HG03565 (cell line): ENCODE results near the gene S100A14.

Source experiments
- ATAC-seq: cut with Tn5 transposase; IDR thresholded peaks from one replicate; pipeline ENCODE4 v1.9.1; 2021; ENCODE audit warnings: mild to moderate bottlenecking, moderate library complexity; ENCODE audit not compliant: unreplicated experiment

S100A14 gene

DNA sequence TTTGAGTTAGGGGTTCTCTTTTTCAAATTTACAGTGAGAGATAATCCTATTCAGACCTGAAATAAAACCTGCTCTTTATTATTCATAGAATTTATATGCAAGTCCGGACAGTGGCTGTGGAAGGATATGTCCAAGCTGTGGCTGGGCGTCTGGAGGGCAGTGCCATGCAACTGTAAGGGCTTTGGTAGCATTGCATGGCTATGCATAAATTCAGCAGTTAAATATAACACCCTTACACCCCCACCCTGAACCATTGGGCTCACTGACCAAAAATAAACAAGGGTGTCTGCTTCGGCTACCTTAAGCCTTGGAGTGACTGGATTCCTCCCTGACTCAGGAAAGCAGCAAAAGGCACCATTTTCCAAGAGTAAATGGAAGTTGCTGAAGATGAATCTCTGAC, 23.2 kb upstream of the S100A14 start:
- ATAC-seq: no peak

DNA sequence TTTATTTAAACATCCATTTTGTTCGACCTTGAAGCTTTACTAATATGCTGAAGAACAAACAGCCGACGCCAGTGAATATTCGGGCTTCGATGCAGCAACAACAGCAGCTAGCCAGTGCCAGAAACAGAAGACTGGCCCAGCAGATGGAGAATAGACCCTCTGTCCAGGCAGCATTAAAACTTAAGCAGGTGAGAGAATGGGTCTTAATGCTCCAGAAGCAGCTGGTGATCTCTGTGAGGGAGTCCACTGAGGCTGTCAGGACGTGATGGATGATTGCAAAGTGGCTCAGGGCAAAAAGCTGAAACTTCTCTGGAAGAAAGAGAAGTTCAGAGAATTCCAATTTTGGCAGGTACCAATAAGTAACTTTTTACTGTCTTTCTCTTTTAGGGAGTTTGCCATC, 22.1 kb upstream of the S100A14 start:
- no peak for ATAC-seq

DNA sequence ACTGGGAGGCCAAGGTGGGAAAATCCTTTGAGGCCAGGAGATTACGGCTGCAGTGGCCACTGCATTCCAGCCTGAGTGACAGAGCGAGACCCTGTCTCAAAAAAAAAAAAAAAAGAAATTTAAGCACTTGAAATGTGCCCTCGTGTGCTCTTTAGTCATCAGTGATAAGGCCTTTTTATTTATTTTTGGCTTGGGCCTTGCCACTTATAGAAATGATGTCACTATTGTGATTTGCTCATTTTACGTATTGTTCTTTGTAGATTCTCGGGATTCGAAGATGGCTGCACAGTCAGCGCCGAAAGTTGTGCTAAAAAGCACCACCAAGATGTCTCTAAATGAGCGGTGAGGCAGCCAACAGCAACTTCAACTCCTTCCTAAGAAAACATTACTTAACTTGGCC, 20.2 kb upstream of the S100A14 start:
- no peak for ATAC-seq

DNA sequence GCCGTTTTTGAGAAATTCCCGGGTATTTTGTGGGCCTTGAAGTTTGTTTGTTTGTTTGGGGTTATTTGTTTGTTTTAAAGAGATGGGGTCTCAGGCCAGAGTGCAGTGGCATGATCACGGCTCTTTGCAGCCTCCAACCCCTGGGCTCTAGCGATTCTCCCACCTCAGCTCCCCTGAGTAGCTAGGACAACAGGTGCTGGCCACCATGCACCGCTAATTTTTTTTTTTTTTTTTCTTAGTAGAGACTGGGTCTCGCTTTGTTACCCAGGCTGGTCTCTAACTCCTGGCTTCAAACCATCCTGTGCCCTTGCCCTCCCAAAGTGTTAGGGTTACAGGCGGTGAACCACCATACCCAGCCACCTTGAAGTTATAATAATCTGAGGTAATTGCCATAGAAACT, 19.7 kb upstream of the S100A14 start:
- ATAC-seq: no peak

DNA sequence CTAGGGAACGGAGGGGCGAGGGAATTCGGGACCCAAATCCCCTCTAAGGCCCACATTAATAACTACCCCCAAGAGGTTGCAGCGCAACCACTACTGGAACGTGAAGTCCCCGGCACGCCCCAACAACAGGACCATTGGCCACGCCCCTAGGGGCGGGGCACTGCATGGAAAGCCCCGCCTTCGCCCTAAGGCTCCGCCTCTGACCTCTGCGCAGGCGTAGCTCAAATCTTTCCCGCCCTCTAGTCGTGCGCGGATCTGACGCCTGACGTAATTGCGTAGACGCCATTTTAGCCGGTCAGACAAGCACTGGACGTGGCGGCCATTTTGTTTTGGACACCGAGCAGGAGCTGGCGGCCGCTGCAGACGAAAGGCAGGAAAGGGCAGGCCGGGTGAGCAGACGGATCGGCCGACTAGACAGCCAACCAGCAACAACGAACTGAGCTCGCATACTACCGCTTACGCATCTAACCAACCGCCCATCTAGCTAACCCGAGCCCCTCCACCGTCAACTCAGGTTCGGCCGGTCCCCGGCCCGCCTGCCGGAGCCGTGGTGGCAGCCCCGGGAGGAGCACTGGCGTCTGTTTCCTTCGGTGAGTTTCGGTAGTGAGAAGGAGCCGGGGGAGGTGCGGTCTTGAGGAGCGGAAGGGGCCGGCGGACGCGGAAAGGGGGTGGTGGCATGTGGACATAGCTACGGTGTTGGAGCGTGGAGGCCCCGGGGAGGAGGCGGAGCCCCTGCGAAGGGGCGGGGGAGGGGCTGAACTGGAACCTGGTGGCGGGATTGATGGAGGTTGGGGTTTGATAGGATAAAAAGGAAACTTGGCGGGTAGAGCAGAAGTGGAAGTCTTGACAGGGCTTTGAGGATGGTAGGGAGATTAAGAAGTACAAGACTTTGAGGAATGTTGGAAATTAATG, 17.9 kb upstream of the S100A14 start, which contains the start of gene CHTOP:
TSS of gene CHTOP (plus strand) at position 313 of the 912 bp plus-strand sequence. CDS start 2,523 bp downstream, outside the sequence.
- ATAC-seq: peak; percentile 95

DNA sequence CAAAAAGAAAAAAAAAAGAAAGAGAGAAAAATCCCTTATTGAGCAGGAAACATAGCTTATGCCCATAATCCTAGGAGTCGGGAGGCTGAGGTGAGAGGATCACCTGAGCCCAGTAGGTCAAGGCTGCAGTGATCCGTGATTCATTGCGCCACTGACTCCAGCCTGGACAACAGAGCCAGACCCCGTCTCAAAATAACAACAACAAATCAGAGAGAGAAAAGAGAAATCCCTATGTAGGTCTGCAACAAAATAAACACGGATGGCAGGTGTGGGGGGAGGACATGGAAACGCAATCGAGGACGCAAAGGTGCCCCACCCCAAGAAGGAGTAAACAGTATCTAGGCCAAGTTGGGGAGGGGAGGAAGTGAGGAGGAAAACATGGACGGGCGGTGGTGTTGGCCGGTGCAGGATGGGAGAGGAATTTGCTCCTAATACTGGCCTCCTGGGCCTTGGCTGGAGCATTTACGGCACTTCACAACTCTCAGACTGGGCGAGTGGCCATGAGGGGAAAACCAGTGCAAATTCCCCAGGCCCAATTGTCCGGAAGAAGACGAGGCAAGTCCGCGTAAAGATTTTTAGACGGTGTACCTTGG, 17.1 kb upstream of the S100A14 start:
- ATAC-seq: no peak

DNA sequence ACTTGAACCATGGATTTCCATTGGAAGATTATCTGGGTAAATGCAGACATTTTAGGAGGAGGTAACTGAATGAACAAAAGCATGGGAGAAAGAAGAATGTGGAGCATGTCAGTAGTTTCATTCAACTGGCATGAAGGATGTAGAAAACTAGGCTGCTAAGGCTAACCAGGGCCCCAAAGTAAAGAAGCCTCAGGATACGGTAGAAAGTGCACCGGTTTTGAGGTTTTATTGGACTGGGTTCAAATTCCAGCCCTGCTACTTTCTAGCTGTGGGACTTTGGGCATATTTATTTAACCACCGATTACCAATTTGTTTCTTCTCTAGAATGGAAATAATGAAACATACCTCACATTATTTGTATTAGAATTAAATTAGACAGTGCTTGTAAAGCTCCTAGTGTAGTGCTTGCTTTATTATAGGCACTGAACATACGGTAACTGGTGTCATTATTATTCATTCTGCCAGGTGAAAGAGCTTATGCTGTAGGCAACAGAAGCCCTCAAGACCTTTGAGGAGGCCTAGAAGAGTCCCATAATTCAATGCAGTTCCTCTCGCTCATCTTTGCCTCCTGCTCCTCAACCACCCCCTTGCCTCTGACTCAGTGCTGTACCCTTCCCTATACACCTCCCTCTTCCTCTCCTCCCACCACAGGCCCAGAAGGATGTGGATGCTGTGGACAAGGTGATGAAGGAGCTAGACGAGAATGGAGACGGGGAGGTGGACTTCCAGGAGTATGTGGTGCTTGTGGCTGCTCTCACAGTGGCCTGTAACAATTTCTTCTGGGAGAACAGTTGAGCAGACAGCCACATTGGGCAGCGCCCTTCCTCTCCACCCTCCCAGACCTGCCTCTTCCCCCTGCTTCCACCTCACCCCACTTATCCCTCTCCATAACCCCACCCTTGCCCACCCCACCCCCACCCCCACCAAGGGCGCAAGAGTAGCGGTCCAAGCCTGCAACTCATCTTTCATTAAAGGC, 15.2 kb upstream of the S100A14 start:
- ATAC-seq: no peak

DNA sequence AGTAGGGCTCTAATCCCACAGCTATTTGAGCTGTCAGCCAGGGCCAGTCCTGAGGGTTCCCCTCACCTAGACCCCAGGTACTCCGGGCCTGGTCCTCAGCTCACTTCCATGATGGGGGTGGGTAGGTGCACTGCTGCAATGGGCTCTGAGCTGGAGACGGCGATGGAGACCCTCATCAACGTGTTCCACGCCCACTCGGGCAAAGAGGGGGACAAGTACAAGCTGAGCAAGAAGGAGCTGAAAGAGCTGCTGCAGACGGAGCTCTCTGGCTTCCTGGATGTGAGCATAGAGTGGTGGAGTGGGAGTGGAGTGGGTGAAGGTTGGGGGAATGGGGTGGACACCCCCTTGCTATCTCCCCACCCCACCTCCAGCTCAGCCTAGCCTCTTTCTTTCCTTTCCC, 14.3 kb upstream of the S100A14 start:
- no peak for ATAC-seq

DNA sequence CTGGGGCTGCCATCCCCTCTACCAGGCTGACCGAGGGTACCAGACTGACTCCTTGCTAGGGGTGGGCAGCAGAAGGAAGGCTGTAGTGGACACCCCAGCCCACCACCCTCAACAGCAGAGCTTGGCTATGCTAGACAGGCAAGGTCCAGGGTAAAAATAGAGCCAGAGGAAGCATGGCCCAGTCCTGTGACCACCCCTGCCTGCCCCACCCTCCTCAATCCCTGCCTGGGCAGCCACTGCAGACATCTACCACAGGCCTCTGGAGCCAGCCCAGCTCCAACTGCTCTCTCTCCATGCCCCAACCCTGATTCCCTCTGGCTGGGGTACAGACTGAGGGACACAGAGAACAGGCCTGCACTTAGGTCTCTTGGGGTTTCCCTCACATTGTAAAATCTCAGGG, 13.8 kb upstream of the S100A14 start:
- ATAC-seq: no peak

DNA sequence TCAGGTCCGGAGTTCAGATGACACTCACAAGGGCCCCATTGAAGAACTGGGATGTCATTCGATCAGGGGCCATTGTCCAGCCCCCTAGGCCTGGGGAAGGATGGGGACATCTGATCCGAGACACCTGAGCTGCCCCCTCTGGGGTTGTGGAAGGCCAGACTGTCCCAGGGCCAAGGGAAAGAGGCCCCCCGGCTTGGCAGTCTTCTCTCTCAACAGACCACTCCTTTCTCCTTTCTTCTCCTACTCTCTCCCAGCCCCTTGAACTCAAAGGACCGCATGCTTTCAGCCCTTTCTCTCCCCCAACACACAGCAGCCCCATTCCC, 13.2 kb upstream of the S100A14 start:
- no peak for ATAC-seq

DNA sequence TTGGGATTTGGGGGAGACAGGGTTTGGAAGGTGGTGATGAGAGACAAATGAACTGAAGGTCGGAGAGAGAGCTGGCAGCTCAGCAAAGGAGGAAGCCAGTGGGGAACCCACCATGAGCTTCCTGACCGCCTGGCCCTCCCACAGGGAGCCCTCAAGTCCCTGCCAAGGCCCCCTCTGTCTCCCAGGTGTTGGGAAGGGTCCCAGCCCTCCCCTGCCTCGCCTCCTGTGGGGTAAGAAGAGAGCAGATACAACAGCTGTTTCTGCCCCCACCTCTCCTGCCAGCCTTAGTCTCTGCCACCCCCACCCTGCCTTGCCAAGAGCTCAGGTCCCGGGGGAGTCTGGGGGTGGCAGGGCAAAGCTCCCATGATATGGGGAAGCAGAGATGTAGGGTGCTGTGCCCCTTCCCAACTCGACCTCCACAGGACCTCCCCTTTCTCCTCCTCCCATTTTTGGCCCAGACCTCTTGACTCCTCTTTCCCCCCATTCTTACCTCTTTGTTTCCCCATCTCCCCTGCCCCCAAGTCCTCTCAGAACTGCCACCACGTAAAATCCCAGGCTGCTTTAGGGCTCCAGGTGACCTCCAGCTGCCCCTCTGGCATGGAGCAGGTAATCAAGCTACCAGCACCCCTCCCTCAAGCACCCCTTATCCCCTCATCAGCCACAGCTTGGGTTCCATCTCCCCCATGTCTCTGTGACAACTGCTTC, 12.7 kb upstream of the S100A14 start:
- no peak for ATAC-seq

DNA sequence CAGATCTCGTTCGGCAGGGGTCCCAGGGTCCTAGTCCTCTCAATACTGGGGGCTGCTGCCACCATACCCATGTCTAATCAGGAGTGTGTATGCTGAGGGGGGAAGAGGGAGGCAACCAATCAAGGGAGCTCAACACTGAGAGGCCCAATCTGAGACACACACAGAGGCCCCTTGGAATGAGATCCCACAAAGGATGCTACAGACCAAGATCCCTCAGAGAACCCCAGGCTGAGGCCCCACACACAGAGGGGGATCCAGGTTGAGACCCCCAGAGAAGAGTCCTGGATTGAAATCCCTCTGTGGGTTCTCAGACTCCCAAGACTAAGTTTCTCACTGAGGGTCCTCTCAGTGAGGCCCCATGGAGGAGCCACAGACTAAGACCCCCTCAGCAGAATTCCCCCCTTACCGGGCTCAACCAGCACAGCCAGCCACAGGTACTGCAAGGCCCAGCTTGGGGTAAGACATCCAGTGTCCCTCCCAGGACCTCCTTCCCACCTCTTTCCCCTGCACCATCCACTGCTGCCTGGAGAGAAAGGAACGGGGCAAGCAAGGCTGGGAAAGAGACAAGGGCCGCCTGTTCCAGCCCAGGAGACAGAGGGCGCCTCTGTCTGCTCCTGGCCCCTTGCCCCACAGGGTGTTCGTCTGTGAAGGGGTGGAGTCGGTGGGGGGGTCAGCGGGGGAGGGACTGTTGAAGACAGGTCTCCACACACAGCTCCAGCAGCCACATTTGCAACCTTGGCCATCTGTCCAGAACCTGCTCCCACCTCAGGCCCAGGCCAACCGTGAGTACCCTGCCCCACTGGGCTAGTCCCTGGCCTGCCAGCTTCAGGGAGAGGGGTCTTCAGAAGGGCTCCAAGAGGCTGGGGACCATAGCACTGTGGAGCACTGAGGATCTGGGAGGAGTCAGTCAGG, 11.8 kb upstream of the S100A14 start, which contains the start of gene S100A1:
TSS of gene S100A1 (plus strand) at position 720 of the 912 bp plus-strand sequence. CDS start 2,088 bp downstream, outside the sequence.
- ATAC-seq: no peak

DNA sequence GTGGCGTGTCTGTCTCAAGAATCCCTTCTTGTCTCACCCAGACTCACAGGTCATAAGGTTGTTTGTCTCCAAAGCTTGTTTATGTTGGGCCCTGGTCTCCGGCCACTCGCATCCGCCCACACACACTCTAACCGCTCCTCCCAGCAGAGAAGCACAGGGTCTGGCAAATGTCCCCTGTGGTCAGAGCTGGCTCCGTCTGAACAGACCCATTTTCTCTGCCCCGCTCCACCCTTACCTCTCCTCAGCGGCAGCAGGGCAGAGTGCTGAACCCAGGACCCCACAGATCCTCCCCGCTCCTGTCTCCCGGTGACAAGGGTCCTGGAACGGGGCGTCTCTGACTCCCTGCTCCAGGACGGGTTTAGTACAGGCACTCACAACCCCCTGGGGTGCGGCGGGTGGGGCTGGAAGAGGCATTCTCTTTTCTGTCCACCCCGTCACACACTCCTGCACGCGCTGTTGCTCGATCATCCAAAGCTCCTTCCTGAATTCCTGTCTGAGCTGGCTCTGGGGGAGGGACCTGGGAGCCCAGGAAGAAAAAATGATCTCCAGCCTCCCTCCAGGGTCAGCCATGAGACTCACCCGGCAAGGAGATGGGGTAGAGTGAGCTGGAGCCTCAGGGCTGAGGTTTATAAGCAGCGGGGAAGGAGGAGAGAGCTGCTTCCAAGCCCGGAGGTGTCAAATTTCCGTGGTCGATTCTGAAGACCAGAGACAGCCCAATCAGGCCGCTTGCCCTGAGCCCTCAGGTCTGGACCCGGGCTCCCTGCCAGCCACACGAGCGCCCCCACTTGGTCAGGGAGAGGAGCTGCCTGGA, 11.0 kb upstream of the S100A14 start, which contains the start of gene S100A13:
TSS of gene S100A13 (minus strand) at position 602 of the 811 bp plus-strand sequence. CDS start 1,033 bp downstream, outside the sequence.
- ATAC-seq: no peak

DNA sequence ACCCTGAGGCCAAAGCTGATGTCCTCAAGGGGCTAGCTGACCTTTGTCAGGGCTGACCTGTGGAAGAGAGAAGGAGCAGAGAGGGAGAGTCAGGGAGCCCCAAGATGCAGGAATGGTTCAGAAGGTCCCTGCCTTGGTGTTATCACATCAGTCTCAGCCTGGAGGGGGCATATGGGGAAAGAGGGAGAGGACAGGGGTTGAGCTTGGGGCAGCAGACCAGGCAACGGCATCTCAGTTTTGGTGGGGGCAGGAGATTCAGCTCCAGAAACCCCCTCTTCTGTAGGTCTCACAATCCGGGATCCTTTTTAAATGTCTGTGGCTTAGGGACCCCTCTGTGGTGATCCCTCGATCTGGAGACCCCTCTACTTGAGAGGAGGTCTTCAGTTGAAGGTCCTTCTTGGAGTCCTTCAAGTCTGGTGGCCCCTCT, 10.4 kb upstream of the S100A14 start:
- no peak for ATAC-seq

DNA sequence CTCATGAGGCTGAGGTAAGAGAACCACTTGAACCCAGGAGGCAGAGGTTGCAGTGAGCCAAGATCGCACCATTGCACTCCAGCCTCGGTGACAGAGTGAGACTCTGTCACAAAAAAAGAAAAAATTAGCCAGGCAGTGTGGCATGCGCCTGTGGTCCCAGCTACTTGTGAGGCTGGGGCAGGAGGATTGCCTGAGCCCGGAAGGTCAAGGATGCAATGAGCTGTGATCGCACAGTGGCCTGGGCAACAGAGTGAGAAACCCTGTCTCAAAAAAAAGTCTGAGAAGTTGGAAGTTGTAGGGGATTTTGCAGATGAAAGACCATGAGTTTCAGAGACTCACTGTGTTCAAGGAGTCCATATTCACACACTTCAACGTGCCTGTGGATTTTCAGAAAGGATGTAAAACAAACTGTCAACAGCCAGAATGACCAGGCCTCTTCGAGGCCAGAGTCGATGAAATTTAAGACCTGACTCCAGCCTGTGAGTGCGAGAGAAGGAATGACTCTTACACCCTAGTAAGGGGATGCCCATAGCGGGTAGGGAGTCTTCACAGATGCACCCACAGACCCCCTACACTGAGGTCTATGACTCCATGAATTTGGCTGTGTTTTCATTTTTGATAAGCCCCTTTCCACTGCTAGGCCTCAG, 9.0 kb upstream of the S100A14 start:
- no peak for ATAC-seq

DNA sequence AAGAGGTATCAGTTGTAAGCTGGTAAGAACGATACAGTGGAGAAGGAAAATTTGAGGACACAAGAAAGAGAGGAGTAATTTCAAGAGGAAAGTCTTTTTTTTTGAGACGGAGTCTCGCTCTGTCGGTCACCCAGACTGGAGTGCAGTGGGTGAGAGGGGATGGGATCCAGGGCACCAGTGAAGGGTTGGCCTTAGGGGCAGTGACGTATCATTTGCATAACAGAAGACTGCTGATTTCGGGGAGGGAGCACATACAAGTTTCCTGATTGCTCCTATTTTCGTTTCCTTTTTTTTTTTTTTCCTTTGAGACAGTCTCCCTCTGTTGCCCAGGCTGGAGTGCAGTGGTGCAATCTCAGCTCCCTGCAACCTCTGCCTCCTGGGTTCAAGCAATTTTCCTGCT, 7.0 kb upstream of the S100A14 start:
- no peak for ATAC-seq

DNA sequence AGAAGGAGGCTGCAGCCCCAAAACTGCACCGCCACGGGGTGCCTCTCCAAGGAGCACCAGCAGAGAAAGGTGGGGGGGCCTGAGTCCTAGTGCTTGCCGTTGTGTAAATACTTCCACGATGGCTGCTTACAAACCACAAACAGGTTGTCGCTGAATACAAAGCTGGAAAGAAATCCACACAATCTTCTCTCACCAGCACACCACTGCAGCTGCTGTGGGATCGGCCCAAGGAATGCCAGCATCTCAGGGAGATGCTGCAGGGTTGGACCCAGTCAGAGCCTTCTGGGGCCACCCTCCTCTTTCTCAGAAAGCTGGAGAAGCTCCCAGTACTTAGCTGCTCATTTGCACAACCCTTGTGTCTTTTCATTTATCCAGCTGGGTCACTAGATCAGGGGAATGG, 3.0 kb upstream of the S100A14 start:
- ATAC-seq: no peak

DNA sequence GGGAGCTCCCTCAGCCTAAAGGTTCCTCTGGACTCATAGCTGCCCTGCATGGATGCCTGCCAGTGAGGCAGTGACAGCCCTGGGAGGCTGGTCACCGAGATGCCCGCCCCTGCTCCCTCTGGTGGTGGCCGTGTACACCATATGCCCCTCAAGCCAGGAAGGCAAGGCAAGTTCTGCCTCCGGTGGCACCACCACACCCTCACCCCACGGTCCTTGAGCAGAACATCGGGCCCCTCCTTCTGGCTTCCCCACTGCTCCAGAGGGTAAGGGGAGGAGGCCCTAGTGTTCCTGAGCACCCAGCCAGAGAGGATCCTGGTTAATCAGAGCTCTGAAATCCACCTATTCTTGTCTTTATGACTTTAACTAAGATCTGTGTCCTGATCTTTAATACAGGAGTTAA, 1.5 kb upstream of the S100A14 start:
- ATAC-seq: no peak
